Endodermal cell (in vitro differentiated cells): ENCODE measurements around the gene TSPAN16. TPM values are rescaled to one million over a fixed set of nuclear protein-coding genes. Genes with fewer than 3 reads are reported as not detected.
"Not testable (repeated sequence)": the region's sequence is repeated elsewhere in the genome, so short reads cannot be mapped to it uniquely, and the experiment has no call there.

Experiments
- DNase-seq: peaks from one replicate; pipeline ENCODE4 v3.0.0-alpha.2; 2017
- H3K27ac ChIP-seq: 2 replicates; pipeline ENCODE4 v1.5.1; 2013; ENCODE audit warnings: mild to moderate bottlenecking, low read depth, low read length, moderate library complexity
- H3K27me3 ChIP-seq: 2 replicates; pipeline ENCODE4 v1.6.1; 2013; ENCODE audit warnings: mild to moderate bottlenecking, low read length, moderate library complexity; ENCODE audit not compliant: insufficient read depth, control insufficient read depth, poor library complexity, severe bottlenecking
- H3K36me3 ChIP-seq: 2 replicates; pipeline ENCODE4 v1.7.0; 2013; ENCODE audit warnings: mild to moderate bottlenecking, low read length, moderate library complexity; ENCODE audit not compliant: control insufficient read depth, insufficient read depth
- H3K4me1 ChIP-seq: one replicate; pipeline ENCODE4 v1.7.0; 2013; ENCODE audit warnings: low read length; ENCODE audit not compliant: control insufficient read depth, insufficient read depth
- H3K4me3 ChIP-seq: 2 replicates; pipeline ENCODE4 v1.5.1; 2013; ENCODE audit warnings: mild to moderate bottlenecking, low read length, moderate library complexity
- H3K9ac ChIP-seq: 2 replicates; pipeline ENCODE4 v1.6.1; 2013; ENCODE audit warnings: mild to moderate bottlenecking, low read length, moderate library complexity; ENCODE audit not compliant: poor library complexity, severe bottlenecking; ENCODE audit errors: extremely low read depth
- H3K9me3 ChIP-seq: 2 replicates; pipeline ENCODE4 v1.6.1; 2013; ENCODE audit warnings: mild to moderate bottlenecking, low read length, moderate library complexity; ENCODE audit not compliant: control insufficient read depth
- H3K27ac Mint-ChIP-seq: 2 replicates; pipeline ENCODE4 v1.8.0; 2020; ENCODE audit warnings: mixed read lengths
- H3K27me3 Mint-ChIP-seq: 2 replicates; pipeline ENCODE4 v1.8.0; 2021; ENCODE audit warnings: mild to moderate bottlenecking, mixed read lengths; ENCODE audit not compliant: insufficient read depth
- H3K36me3 Mint-ChIP-seq: 2 replicates; pipeline ENCODE4 v1.8.0; 2020; ENCODE audit warnings: low read depth, mixed read lengths
- H3K4me1 Mint-ChIP-seq: 2 replicates; pipeline ENCODE4 v1.8.0; 2020; ENCODE audit warnings: mixed read lengths
- H3K4me3 Mint-ChIP-seq: 2 replicates; pipeline ENCODE4 v1.8.0; 2020; ENCODE audit warnings: mild to moderate bottlenecking, moderate library complexity, mixed read lengths
- H3K9me3 Mint-ChIP-seq: 2 replicates; pipeline ENCODE4 v1.8.0; 2020; ENCODE audit warnings: mild to moderate bottlenecking, mixed read lengths
- CTCF ChIP-seq: fragments of 200-600 bp; sonication (generic); conservative IDR thresholded peaks from 2 replicates; pipeline ENCODE4 v1.5.0; 2021; ENCODE audit warnings: antibody characterized with exemption, mild to moderate bottlenecking
- WGBS, 2 experiments: methylation state at CpG; one replicate each; pipeline versions ENCODE4 v1.1.5 to v1.1.7; 2013; ENCODE audit warnings: missing lambda C conversion rate in 2 of 2, mixed read lengths in 1 of 2; ENCODE audit not compliant: insufficient coverage in 1 of 2, insufficient read length in 1 of 2; 5-methylcytosine and 5-hydroxymethylcytosine counted together
- total RNA-seq, 2 donors: library from RNA; stranded (reverse); fragmentation: NEBNext Ultra II Directional in 1 of 2; extraction: Animal tissue kit (Norgen Biotek cat#: 25700) in 1 of 2; gene quantifications; 2 replicates in 1 of 2; 3 replicates in 1 of 2; pipeline ENCODE4 v1.2.1, GENCODE V29; 2021

TSPAN16 gene
- total RNA-seq, 2 donors from 2014 or later = not detected

- no peaks in the 10 kb centered on the region for H3K36me3 ChIP-seq
- no peaks in the 10 kb centered on the region for H3K9me3 ChIP-seq
- H3K9ac ChIP-seq = no peak overlapping the region
- TF ChIP-seq CTCF = no peak
- Mint-ChIP-seq H3K4me1 (peaks cover 12% of the 10 kb centered on the region), H3K36me3 (no peaks in the 10 kb centered on the region), H3K27me3 (peaks cover 24% of the 10 kb centered on the region), H3K4me3 (no peak overlapping the region), H3K27ac (no peak overlapping the region), H3K9me3 (peaks cover 11% of the 10 kb centered on the region)
- WGBS, 2 experiments = 85 to 91% methylated on average over 3 to 4 of the region's 4 CpGs
- H3K27ac ChIP-seq = no peak overlapping the region
- H3K27me3 ChIP-seq = no peaks in the 10 kb centered on the region
- no peak overlapping the region for H3K4me3 ChIP-seq
- DNase-seq = no peak
- peaks cover 3% of the 10 kb centered on the region for H3K4me1 ChIP-seq
These were observed 53.2 kb downstream of the TSPAN16 start for GRCh38 chr19:11349171-11349570.

GRCh38 chr19:11354102-11354501 is 58.1 kb downstream of the TSPAN16 start:
- H3K9ac ChIP-seq, H3K27ac ChIP-seq, H3K27me3 ChIP-seq, H3K4me1 Mint-ChIP-seq, H3K4me3 Mint-ChIP-seq, H3K9me3 Mint-ChIP-seq, H3K36me3 ChIP-seq, H3K9me3 ChIP-seq, H3K36me3 Mint-ChIP-seq, H3K4me3 ChIP-seq, DNase-seq, H3K27ac Mint-ChIP-seq, H3K4me1 ChIP-seq: not testable (repeated sequence)
- 89 to 98% methylated on average over 4 of the region's 4 CpGs for WGBS, 2 experiments
- H3K27me3 Mint-ChIP-seq = peaks cover 57% of the 10 kb centered on the region

GRCh38 chr19:11355160-11356073 is 59.5 kb downstream of the TSPAN16 start, which contains the start of gene PLPPR2:
PLPPR2 (plus strand) TSS chr19:11355432; CDS start chr19:11357674, 2,242 bp downstream.
- H3K36me3 Mint-ChIP-seq = no peaks in the 10 kb centered on the region
- H3K9me3 ChIP-seq = no peaks in the 10 kb centered on the region
- peaks cover 7% of the 10 kb centered on the region for H3K27me3 ChIP-seq
- H3K27ac Mint-ChIP-seq = no peak within 1 kb of the TSS
- H3K9ac ChIP-seq = no peak within 1 kb of the TSS
- peak within 1 kb of the TSS; percentile 44 for H3K4me3 Mint-ChIP-seq
- H3K36me3 ChIP-seq = no peaks in the 10 kb centered on the region
- H3K4me1 ChIP-seq = no peaks in the 10 kb centered on the region
- no peak for TF ChIP-seq CTCF
- DNase-seq = peak; percentile 98
- no peaks in the 10 kb centered on the region for H3K9me3 Mint-ChIP-seq
- H3K4me1 Mint-ChIP-seq = peaks cover 4% of the 10 kb centered on the region
- H3K4me3 ChIP-seq = peak within 1 kb of the TSS; percentile 71
- WGBS, 2 experiments = 13 to 40% methylated on average over 4 to 52 of the region's 62 CpGs
- no peak within 1 kb of the TSS for H3K27ac ChIP-seq
- H3K27me3 Mint-ChIP-seq = peaks cover 67% of the 10 kb centered on the region
